GM10266 (cell line): ENCODE results near the gene B4GALT6.

Experiments used
- DNase-seq: peaks from one replicate; pipeline ENCODE4 v3.0.0; 2012; ENCODE audit errors: extremely low spot score
- CTCF ChIP-seq: IDR thresholded peaks from 2 replicates; pipeline ENCODE4 v1.5.1; 2012; ENCODE audit warnings: mild to moderate bottlenecking, low read depth; ENCODE audit not compliant: control insufficient read depth, insufficient read depth; ENCODE audit errors: missing control alignments

B4GALT6 gene

GRCh38 chr18:31720867-31721266 is 36.5 kb upstream of the B4GALT6 start:
- TF ChIP-seq CTCF = no peak

DNA sequence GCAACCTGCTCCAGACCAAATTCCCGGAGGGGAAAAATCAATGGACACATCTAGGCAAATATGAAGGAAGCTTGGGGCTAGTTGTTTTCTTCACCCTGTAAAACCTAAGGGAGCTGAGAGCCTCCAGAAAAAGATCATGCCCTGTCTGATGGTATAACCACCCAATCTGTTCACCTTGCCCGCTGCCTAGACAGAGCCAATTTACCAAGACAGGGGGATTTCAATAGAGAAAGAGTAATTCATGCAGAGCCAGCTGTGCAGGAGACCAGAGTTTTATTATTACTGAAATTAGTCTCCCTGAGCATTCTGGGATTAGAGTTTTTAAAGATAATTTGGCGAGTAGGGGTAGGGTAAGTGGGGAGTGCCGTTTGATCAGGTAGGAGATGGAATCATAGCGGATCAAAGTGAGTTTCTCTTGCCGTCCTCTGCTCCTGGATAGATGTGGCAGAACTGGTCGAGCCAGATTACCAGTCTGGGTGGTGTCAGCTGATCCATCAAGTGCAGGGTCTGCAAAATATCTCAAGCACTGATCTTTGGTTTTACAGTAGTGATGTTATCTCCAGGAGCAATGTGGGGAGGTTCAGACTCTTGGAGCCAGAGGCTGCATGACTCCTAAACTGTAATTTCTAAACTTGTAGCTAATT is 35.1 kb upstream of the B4GALT6 start:
- DNase-seq = no peak
- no peak for TF ChIP-seq CTCF

More at GRCh38 chr18:31720867-31721266, 36.5 kb upstream of the B4GALT6 start:
- DNase-seq = no peak

GRCh38 chr18:31718386-31718785 is 34.0 kb upstream of the B4GALT6 start:
- TF ChIP-seq CTCF = no peak
- no peak for DNase-seq

- no peak for DNase-seq
- TF ChIP-seq CTCF = no peak
These were observed 32.0 kb upstream of the B4GALT6 start for GRCh38 chr18:31716362-31716761.

DNA sequence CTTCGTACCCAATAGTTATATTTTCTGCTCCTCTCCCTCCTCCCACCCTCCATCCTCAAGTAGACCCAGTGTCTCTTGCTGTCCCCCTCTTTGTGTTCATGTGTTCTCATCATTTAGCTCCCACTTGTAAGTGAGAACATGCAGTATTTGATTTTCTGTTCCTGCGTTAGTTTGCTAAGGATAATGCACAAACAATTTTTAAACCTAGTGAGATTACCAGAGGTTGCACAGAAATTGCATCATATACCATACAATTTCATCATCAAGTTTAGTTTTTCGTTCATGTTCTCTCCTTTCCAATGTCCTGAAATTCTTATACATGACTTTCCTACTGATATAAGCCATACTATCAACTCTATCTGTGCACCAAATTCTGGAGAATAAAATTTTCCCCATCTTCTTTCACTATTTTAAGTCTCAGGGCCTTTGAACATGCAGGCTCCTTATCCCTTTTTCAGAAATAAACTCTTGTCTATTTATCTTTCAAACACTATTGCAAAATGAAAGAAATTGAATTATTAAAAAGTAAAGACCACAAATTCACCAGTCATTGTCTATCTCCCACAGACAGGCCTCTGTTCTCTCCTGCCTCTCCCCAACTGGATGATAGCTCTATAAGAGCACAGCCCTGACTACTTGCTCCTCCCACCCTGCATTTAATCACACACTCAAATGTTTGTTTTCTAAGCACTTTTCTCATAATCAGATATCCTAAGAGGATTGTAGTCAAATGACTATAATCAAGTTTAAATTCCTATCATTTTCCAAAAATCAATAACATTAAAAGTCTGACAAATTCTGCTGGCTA is 27.2 kb upstream of the B4GALT6 start:
- no peak for TF ChIP-seq CTCF
- DNase-seq = no peak

GRCh38 chr18:31710826-31711225 is 26.4 kb upstream of the B4GALT6 start:
- no peak for DNase-seq
- peak; percentile 47 for TF ChIP-seq CTCF

DNA sequence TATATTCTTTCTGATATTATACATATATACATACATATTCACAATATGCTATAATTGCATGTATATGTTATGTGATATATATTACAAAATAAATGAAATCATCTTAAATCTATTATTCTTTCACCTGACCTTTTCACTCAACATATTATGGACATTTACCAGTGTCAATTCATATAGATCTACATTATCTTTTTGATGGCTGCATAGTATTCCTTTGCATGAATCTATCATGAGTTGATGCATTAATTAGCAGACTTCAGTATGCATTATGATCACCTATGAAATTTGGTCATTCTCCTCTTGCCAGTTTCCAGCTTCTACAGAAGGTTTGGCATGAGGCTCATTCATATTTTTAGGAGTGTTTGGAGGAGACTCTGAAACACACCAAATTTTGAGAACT is 23.4 kb upstream of the B4GALT6 start:
- DNase-seq = no peak
- TF ChIP-seq CTCF = no peak
